C4-2B (cell line): ENCODE results near the gene TOP1.

Experiments
- CTCF ChIP-seq: fragments of 450-650 bp; conservative IDR thresholded peaks from 2 replicates; pipeline ENCODE4 v1.5.1; 2017; ENCODE audit warnings: mild to moderate bottlenecking
- ZFX ChIP-seq: fragments of 450-650 bp; IDR thresholded peaks from 2 replicates; pipeline ENCODE4 v1.6.1; 2017

DNA sequence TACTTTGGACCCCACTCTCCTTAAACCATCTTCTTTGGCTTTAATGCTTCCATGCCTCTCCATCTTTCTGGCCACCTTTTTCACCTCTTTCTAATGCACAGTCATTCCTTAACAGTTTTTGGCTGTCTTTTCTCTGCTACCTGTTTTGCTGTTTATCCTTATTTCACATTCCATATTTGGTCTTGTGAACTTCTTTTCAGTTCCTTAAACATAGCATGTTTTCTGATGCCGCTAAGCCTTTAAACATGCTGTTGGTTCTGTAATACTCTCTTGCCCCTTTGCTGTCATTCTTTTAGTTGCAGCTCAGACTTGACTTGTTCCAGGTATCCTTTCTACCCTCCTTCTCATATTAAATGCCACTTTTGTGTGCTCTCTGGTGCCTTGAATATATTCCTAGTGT, 35.8 kb downstream of the TOP1 start:
- TF ChIP-seq CTCF: no peak
- no peak for TF ChIP-seq ZFX
